NCI-H748 treated with DMSO at 0.1 percent for 48 hours (cell line): ENCODE results near the gene STAT5B.
"Not testable (repeated sequence)": the region's sequence is repeated elsewhere in the genome, so short reads cannot be mapped to it uniquely, and the experiment has no call there.

ENCODE experiments used
- DNase-seq: peaks from one replicate; lab custom pipeline; 2025; lab: John Stamatoyannopoulos, UW

The STAT5B gene

GRCh38 chr17:42266918-42267766, 9.0 kb downstream of the STAT5B start:
- no peak for DNase-seq

GRCh38 chr17:42266462-42266861, 9.7 kb downstream of the STAT5B start:
- DNase-seq, result no peak

- DNase-seq, result not testable (repeated sequence)
Measured at GRCh38 chr17:42264366-42264765, 11.8 kb downstream of the STAT5B start.

- no peak for DNase-seq
Measured at GRCh38 chr17:42260318-42260717, 15.9 kb downstream of the STAT5B start.

GRCh38 chr17:42255445-42255844, 20.7 kb downstream of the STAT5B start:
- no peak for DNase-seq

- no peak for DNase-seq
Measured at GRCh38 chr17:42253578-42253977, 22.6 kb downstream of the STAT5B start.

- DNase-seq, result no peak
Measured at GRCh38 chr17:42252597-42253550, 23.3 kb downstream of the STAT5B start.

GRCh38 chr17:42251115-42251514, 25.1 kb downstream of the STAT5B start:
- DNase-seq, result no peak

GRCh38 chr17:42249681-42250446, 26.3 kb downstream of the STAT5B start:
- DNase-seq, result no peak

GRCh38 chr17:42248351-42249179, 27.6 kb downstream of the STAT5B start:
- DNase-seq, result no peak

- no peak for DNase-seq
Measured at GRCh38 chr17:42247734-42248133, 28.5 kb downstream of the STAT5B start.

GRCh38 chr17:42246515-42246914, 29.7 kb downstream of the STAT5B start:
- no peak for DNase-seq

- not testable (repeated sequence) for DNase-seq
Measured at GRCh38 chr17:42245183-42245582, 31.0 kb downstream of the STAT5B start.

GRCh38 chr17:42244116-42244515, 32.1 kb downstream of the STAT5B start:
- not testable (repeated sequence) for DNase-seq

- no peak for DNase-seq
Measured at GRCh38 chr17:42243493-42243982, 32.7 kb downstream of the STAT5B start.

GRCh38 chr17:42241871-42242270, 34.3 kb downstream of the STAT5B start:
- DNase-seq, result no peak

- DNase-seq, result not testable (repeated sequence)
Measured at GRCh38 chr17:42240863-42241262, 35.3 kb downstream of the STAT5B start.

- no peak for DNase-seq
Measured at GRCh38 chr17:42240201-42240600, 36.0 kb downstream of the STAT5B start.

- DNase-seq, result not testable (repeated sequence)
Measured at GRCh38 chr17:42239576-42239975, 36.6 kb downstream of the STAT5B start.

GRCh38 chr17:42236760-42237159, 39.4 kb downstream of the STAT5B start:
- DNase-seq, result no peak

- DNase-seq, result no peak
Measured at GRCh38 chr17:42233994-42234393, 42.2 kb downstream of the STAT5B start.
